Thyroid gland (tissue), 4 donors: ENCODE measurements around the gene GLP1R. TPM values are rescaled to one million over a fixed set of nuclear protein-coding genes. Genes with fewer than 3 reads are reported as not detected.
A peak's percentile ranks its signal among the peaks of the same experiment; 100 is the strongest.

Source experiments
- DNase-seq, 2 donors: peaks; one replicate each; pipeline ENCODE4 v3.0.0-alpha.2; 2019
- H3K27ac ChIP-seq, 3 donors: fragments of 200-600 bp; sonication (generic); 1 replicate in 2 of 3; 2 replicates in 1 of 3; pipeline ENCODE4 v1.5.1; 2016 to 2019; ENCODE audit warnings: mild to moderate bottlenecking in 1 of 3, moderate library complexity in 1 of 3
- H3K27me3 ChIP-seq: fragments of 200-600 bp; sonication (generic); one replicate; pipeline ENCODE4 v1.5.1; 2019
- H3K36me3 ChIP-seq, 2 donors: fragments of 200-600 bp; sonication (generic); one replicate each; pipeline ENCODE4 v1.5.1; 2016 to 2019
- H3K4me1 ChIP-seq, 2 donors: fragments of 200-600 bp; sonication (generic); one replicate each; pipeline ENCODE4 v1.5.1; 2017 to 2019
- H3K4me3 ChIP-seq, 3 donors: fragments of 200-600 bp; sonication (generic); replicated peaks in 1 of 3; 1 replicate in 2 of 3; 2 replicates in 1 of 3; pipeline ENCODE4 v1.5.1; 2016; ENCODE audit warnings: mild to moderate bottlenecking in 1 of 3
- H3K9me3 ChIP-seq: fragments of 200-600 bp; sonication (generic); one replicate; pipeline ENCODE4 v1.5.1; 2017
- POLR2A ChIP-seq, 2 donors: fragments of 450-650 bp; IDR thresholded peaks; one replicate each; pipeline ENCODE4 v1.6.1; 2017; ENCODE audit warnings: antibody characterized with exemption in 2 of 2, mild to moderate bottlenecking in 2 of 2, moderate library complexity in 1 of 2
- WGBS, 2 donors: methylation state at CpG; one replicate each; pipeline ENCODE4 v1.1.5; 2017; 5-methylcytosine and 5-hydroxymethylcytosine counted together
- intact Hi-C: fragments of 100-400 bp; cut with DNase I; formaldehyde crosslinking; loops from one replicate; pipeline ENCODE4 v1.15.1; 2023
- total RNA-seq, 4 donors: library from RNA; depleted of rRNA; stranded (reverse); fragments of >200 nt; gene quantifications; one replicate each; pipeline ENCODE4 v1.2.3, GENCODE V29; 2016
- TF ChIP-seq, protein P1 (sequence below), 6 experiments: fragments of 200-600 bp in 3 of 6; fragments of 450-650 bp in 3 of 6; sonication (generic) in 3 of 6; IDR thresholded peaks; one replicate each; pipeline ENCODE4 v1.5.1; 2016 to 2019; ENCODE audit warnings: antibody characterized with exemption in 6 of 6, mild to moderate bottlenecking in 2 of 6, inconsistent platforms in 1 of 6, moderate library complexity in 1 of 6

GLP1R gene
- total RNA-seq, 4 donors from 2014 or later, result 0.13 to 0.45 (median 0.18) TPM

DNA sequence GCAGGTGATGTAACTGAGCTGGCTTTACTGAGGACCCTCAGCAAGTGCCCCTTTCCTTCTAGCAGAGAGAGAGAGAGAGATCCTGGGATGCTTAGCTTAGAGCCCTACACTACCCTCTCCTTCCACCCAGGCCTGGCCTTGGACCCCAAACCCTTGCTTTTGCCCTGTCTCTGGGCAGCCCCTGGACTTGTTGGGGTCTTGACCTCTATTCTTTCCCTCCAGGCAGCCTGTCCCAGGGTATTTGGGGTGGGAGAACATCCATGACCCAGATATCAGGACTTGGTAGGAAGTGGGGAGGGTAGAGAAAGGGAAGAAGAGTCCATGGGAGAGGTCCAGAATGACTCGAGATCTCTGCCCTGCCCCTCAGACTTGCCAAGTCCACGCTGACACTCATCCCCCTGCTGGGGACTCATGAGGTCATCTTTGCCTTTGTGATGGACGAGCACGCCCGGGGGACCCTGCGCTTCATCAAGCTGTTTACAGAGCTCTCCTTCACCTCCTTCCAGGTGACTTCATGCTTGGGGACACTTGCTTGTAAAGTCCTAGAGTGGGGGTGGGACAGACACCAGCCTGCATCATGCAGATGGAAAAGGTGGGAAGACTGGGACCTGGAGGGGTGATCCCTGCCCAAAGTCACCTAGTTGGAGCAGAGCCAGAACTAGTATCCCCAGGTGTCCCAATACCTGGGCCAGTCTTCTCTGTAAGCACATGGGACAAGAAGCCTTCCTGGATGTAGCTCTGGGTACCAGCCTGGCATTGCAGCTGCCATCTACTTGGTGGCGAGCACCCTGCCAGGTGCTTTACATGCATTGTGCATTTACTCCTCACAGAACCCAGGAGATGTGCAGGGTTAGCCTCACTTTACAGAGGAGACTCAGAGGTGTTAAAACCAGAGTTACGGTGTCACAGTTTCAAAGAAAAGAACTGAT, 30.9 kb downstream of the GLP1R start:
- no peak for TF ChIP-seq POLR2A (IDR thresholded peaks at IDR 0.05)
- TF ChIP-seq, protein P1, sequence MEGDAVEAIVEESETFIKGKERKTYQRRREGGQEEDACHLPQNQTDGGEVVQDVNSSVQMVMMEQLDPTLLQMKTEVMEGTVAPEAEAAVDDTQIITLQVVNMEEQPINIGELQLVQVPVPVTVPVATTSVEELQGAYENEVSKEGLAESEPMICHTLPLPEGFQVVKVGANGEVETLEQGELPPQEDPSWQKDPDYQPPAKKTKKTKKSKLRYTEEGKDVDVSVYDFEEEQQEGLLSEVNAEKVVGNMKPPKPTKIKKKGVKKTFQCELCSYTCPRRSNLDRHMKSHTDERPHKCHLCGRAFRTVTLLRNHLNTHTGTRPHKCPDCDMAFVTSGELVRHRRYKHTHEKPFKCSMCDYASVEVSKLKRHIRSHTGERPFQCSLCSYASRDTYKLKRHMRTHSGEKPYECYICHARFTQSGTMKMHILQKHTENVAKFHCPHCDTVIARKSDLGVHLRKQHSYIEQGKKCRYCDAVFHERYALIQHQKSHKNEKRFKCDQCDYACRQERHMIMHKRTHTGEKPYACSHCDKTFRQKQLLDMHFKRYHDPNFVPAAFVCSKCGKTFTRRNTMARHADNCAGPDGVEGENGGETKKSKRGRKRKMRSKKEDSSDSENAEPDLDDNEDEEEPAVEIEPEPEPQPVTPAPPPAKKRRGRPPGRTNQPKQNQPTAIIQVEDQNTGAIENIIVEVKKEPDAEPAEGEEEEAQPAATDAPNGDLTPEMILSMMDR (IDR thresholded peaks at IDR 0.05), result no peak
- no peak for DNase-seq

GRCh38 chr6:39080246-39080875, 31.8 kb downstream of the GLP1R start:
- WGBS, 2 donors, result 75 to 84% methylated on average over 4 of the region's 5 CpGs
- DNase-seq, result no peak
- no peaks in the 10 kb centered on the region for H3K27me3 ChIP-seq
- no peak for TF ChIP-seq POLR2A (IDR thresholded peaks at IDR 0.05)
- TF ChIP-seq, protein P1 (IDR thresholded peaks at IDR 0.05), result no peak
- no peaks in the 10 kb centered on the region for H3K4me1 ChIP-seq
- H3K36me3 ChIP-seq, result no peaks in the 10 kb centered on the region
- H3K27ac ChIP-seq, result no peak overlapping the region
- no peak overlapping the region for H3K4me3 ChIP-seq
- H3K9me3 ChIP-seq, result no peaks in the 10 kb centered on the region
- intact Hi-C loops, result no loop called here

More for the DNA sequence above, 30.9 kb downstream of the GLP1R start:
- 70 to 79% methylated on average over 8 of the region's 8 CpGs for WGBS, 2 donors
- Histone ChIP-seq H3K4me3 (no peak overlapping the region), H3K27ac (no peak overlapping the region), H3K36me3 (no peaks in the 10 kb centered on the region), H3K4me1 (no peaks in the 10 kb centered on the region), H3K27me3 (no peaks in the 10 kb centered on the region), H3K9me3 (no peaks in the 10 kb centered on the region)
- intact Hi-C loops, result no loop called here

GRCh38 chr6:39082310-39082709, 33.7 kb downstream of the GLP1R start:
- 85 to 89% methylated on average over 5 to 8 of the region's 8 CpGs for WGBS, 2 donors
- intact Hi-C loops, result no loop called here
- no peaks in the 10 kb centered on the region for H3K9me3 ChIP-seq

GRCh38 chr6:39083231-39083634, 34.7 kb downstream of the GLP1R start:
- 64 to 69% methylated on average over 2 of the region's 2 CpGs for whole genome bisulfite sequencing, 2 donors
- TF ChIP-seq POLR2A (IDR thresholded peaks at IDR 0.05), result no peak
- TF ChIP-seq, protein P1 (IDR thresholded peaks at IDR 0.05), result no peak
- no peaks in the 10 kb centered on the region for H3K4me1 ChIP-seq

More at GRCh38 chr6:39082310-39082709, 33.7 kb downstream of the GLP1R start:
- H3K4me1 ChIP-seq, result no peaks in the 10 kb centered on the region
- no peak overlapping the region for H3K27ac ChIP-seq
- no peaks in the 10 kb centered on the region for H3K27me3 ChIP-seq
- H3K4me3 ChIP-seq, result no peak overlapping the region
- TF ChIP-seq, protein P1 (IDR thresholded peaks at IDR 0.05), result no peak
- TF ChIP-seq POLR2A (IDR thresholded peaks at IDR 0.05), result no peak
- no peak for DNase-seq
- H3K36me3 ChIP-seq, result no peaks in the 10 kb centered on the region

DNA sequence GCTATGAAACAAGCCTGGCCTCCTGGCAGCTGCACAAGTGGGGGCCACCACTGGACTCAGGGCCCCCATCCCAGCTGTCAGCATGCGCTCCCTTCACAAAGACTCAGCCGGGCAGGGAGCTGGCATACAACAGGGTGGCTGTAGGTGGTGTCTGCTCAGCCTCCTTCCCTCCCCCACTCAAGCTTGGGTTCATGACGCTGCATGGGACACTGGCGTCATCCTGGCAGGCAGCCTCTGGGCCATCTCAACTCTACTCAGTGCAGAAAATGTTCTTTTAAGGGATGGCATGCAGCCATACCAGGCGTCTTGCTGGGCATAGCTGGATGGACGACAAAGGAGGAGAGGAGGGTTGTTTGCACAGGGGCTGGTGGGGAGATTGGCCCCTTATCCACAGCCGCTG, 35.9 kb downstream of the GLP1R start:
- H3K4me1 ChIP-seq, result no peaks in the 10 kb centered on the region
- intact Hi-C loops, result no loop called here
- H3K4me3 ChIP-seq, result no peak overlapping the region
- DNase-seq, result peak; percentile 64 to 65
- H3K9me3 ChIP-seq, result no peaks in the 10 kb centered on the region
- H3K27ac ChIP-seq, result no peak overlapping the region
- no peaks in the 10 kb centered on the region for H3K27me3 ChIP-seq
- no peaks in the 10 kb centered on the region for H3K36me3 ChIP-seq
- 63 to 68% methylated on average over 6 of the region's 7 CpGs for WGBS, 2 donors
- no peak for TF ChIP-seq POLR2A (IDR thresholded peaks at IDR 0.05)
- TF ChIP-seq, protein P1 (IDR thresholded peaks at IDR 0.05), result no peak

More at GRCh38 chr6:39083231-39083634, 34.7 kb downstream of the GLP1R start:
- peak in 1 of 2 donors; percentile 22 for DNase-seq
- Histone ChIP-seq H3K27me3 (no peaks in the 10 kb centered on the region), H3K9me3 (no peaks in the 10 kb centered on the region), H3K27ac (no peak overlapping the region), H3K4me3 (no peak overlapping the region), H3K36me3 (no peaks in the 10 kb centered on the region)
- intact Hi-C loops, result no loop called here
